ENCODE results near the gene SFMBT2. TPM values are rescaled to one million over a fixed set of nuclear protein-coding genes. Genes with fewer than 3 reads are reported as not detected.

SFMBT2 gene
- total and polyA plus RNA-seq, 10 of the 15 experiments (the other 5 are each of a cell fraction or from before 2014, with no cell fraction given): 2.8 to 29.6 (median 15.1) TPM

GRCh38 chr10:7296076-7296475 lies 114.8 kb downstream of the SFMBT2 start (continued):
- TF ChIP-seq PRDM15 (CRISPR knock-in tag; IDR thresholded peaks at IDR 0.05) (no peak), CBX5 (IDR thresholded peaks at IDR 0.05; ENCODE audit: low read depth) (no peak)

GRCh38 chr10:7293378-7293920 lies 117.4 kb downstream of the SFMBT2 start:
- no TSS peak for BruUV-seq (replicated peaks)
- no peaks in the 10 kb centered on the region for H3K9me3 ChIP-seq (replicated peaks; ENCODE audit: control insufficient read depth, insufficient read depth, low read length)
- in situ Hi-C loops (cut with MboI) (no loop called here), intact Hi-C loops (cut with micrococcal nuclease; ENCODE audit: unreplicated experiment) (no loop called here)
- no peaks in the 10 kb centered on the region for H3K27me3 ChIP-seq (replicated peaks in 1 of 2; ENCODE audit: control insufficient read depth in 2 of 2, insufficient read depth in 2 of 2, low read length in 1 of 2)
- H3K27ac ChIP-seq (ENCODE audit: control insufficient read depth, insufficient read depth): no peak overlapping the region
- H3K4me1 ChIP-seq (ENCODE audit: control insufficient read depth, insufficient read depth, low read length): no peaks in the 10 kb centered on the region
- H2AFZ ChIP-seq (ENCODE audit: control insufficient read depth, low read depth, low read length): no peak overlapping the region
- H4K20me1 ChIP-seq (ENCODE audit: control insufficient read depth, insufficient read depth): peaks cover 2% of the 10 kb centered on the region; the same call in 1 of the 2 replicates
- CTCF ChIA-PET: interaction anchor here (1.2 kb wide), 1 partner anchor 232 kb away, joined by 4 read pairs; no protein-coding TSS in a partner anchor
- FAIRE-seq (no peak), DNase-seq (ENCODE audit: low read depth, low spot score) (no peak), ATAC-seq (no peak)
- TF ChIP-seq EED (IDR thresholded peaks at IDR 0.05; ENCODE audit: low read depth) (no peak), CHD1 (IDR thresholded peaks at IDR 0.05; ENCODE audit: low read depth, low read length) (no peak), RBBP5 (conservative IDR thresholded peaks at IDR 0.05) (no peak), POU2F2 (IDR thresholded peaks at IDR 0.05; ENCODE audit: borderline replicate concordance, low read depth, low read length) (no peak), NR2F1 (conservative IDR thresholded peaks at IDR 0.05) (no peak), E4F1 (IDR thresholded peaks at IDR 0.05; ENCODE audit: borderline replicate concordance, partially characterized antibody) (no peak), MYC (IDR thresholded peaks at IDR 0.05; ENCODE audit: insufficient read depth, insufficient read length, insufficient replicate concordance, low read length, severe bottlenecking) (no peak), JUNB (IDR thresholded peaks at IDR 0.05) (no peak), KDM1A (IDR thresholded peaks at IDR 0.05; ENCODE audit: borderline replicate concordance) (no peak), NBN (IDR thresholded peaks at IDR 0.05) (no peak), NFIC (IDR thresholded peaks at IDR 0.05; ENCODE audit: low read depth, low read length) (no peak), NFYA (IDR thresholded peaks at IDR 0.05; ENCODE audit: borderline replicate concordance, low read depth, low read length) (no peak), ATF7 (IDR thresholded peaks at IDR 0.05; ENCODE audit: low read depth) (no peak), EGR1 (IDR thresholded peaks at IDR 0.05; ENCODE audit: borderline replicate concordance in 1 of 2, low read depth in 2 of 2, low read length in 2 of 2) (no peak), KLF5 (IDR thresholded peaks at IDR 0.05; ENCODE audit: partially characterized antibody) (no peak)
- peaks cover 7 to 11% of the 10 kb centered on the region in 2 experiments; a peak in 3 of 4 replicates for H3K36me3 ChIP-seq (ENCODE audit: control insufficient read depth in 2 of 2, insufficient read depth in 2 of 2, low read length in 1 of 2)
- no peak overlapping the region for H3K4me3 ChIP-seq
- RAD21 ChIA-PET (ENCODE audit: unreplicated experiment): no interaction called here
- SMC1A ChIA-PET (ENCODE audit: uncharacterized antibody, unreplicated experiment): no interaction called here
- peaks cover 63% of the 10 kb centered on the region for H3K79me2 ChIP-seq (ENCODE audit: control insufficient read depth, insufficient read depth, low read length)
- no peak overlapping the region for H3K4me2 ChIP-seq (ENCODE audit: control insufficient read depth, insufficient read depth)
- no peak overlapping the region for H3K9ac ChIP-seq (ENCODE audit: control insufficient read depth, insufficient read depth, low read length)
- POLR2A ChIA-PET: interaction anchor here (0.6 kb wide), 1 partner anchor 513 kb away, joined by 4 read pairs; no protein-coding TSS in a partner anchor
- WGBS (ENCODE audit: insufficient coverage, insufficient replicate concordance, low lambda C conversion rate, missing lambda C conversion rate): 84% methylated on average over 3 of the region's 3 CpGs
